CD4-positive, alpha-beta T cell (primary cell): ENCODE results near the gene NNT. TPM values are rescaled to one million over a fixed set of nuclear protein-coding genes. Genes with fewer than 3 reads are reported as not detected.
"Not testable (repeated sequence)": the region's sequence is repeated elsewhere in the genome, so short reads cannot be mapped to it uniquely, and the experiment has no call there.

ENCODE experiments used
- ATAC-seq: fragments of 200-7000 bp; cut with Tn5 transposase; one replicate; pipeline ENCODE4 v1.10.0; 2022; ENCODE audit warnings: mild to moderate bottlenecking; ENCODE audit not compliant: poor library complexity
- CTCF ChIA-PET: fragments of 350-600 bp; sonication (Branson Sonifier 250); formaldehyde crosslinking; loops from one replicate; lab custom pipeline; 2021; ENCODE audit warnings: antibody characterized with exemption, inconsistent platforms; lab: Charles Lee
- POLR2A ChIA-PET: fragments of 350-600 bp; sonication (Branson Sonifier 250); formaldehyde crosslinking; loops from one replicate; lab custom pipeline; 2021; ENCODE audit warnings: antibody characterized with exemption, inconsistent platforms; lab: Charles Lee
- DNase-seq, 14 experiments: peaks; one replicate each; pipeline ENCODE4 v3.0.0-alpha.2; 2013 to 2020; ENCODE audit warnings: mixed read lengths in 2 of 14
- H3K27ac ChIP-seq, 2 donors: one replicate each; pipeline versions ENCODE4 v1.5.1 to v1.7.0; 2013; ENCODE audit warnings: low read length in 2 of 2, low read depth in 1 of 2, mild to moderate bottlenecking in 1 of 2
- H3K27me3 ChIP-seq, 2 experiments: 1 replicate in 1 of 2; 2 replicates in 1 of 2; pipeline versions ENCODE4 v1.6.1 to v1.7.0; 2013; ENCODE audit warnings: low read length in 2 of 2, control low read depth in 1 of 2, mild to moderate bottlenecking in 1 of 2, moderate library complexity in 1 of 2; ENCODE audit not compliant: insufficient read depth in 2 of 2, control insufficient read depth in 1 of 2
- H3K36me3 ChIP-seq: one replicate; pipeline ENCODE4 v1.6.1; 2013; ENCODE audit warnings: low read length, control low read depth; ENCODE audit not compliant: insufficient read depth
- H3K4me1 ChIP-seq: one replicate; pipeline ENCODE4 v1.6.1; 2013; ENCODE audit warnings: low read length, control low read depth; ENCODE audit not compliant: insufficient read depth
- H3K4me3 ChIP-seq: one replicate; pipeline ENCODE4 v1.5.1; 2013; ENCODE audit warnings: mild to moderate bottlenecking, low read length, moderate library complexity
- H3K9me3 ChIP-seq, 2 experiments: 1 replicate in 1 of 2; 2 replicates in 1 of 2; pipeline versions ENCODE4 v1.6.1 to v1.7.0; 2013; ENCODE audit warnings: low read length in 2 of 2, mild to moderate bottlenecking in 2 of 2, control low read depth in 1 of 2, moderate library complexity in 1 of 2; ENCODE audit not compliant: control insufficient read depth in 1 of 2, insufficient read depth in 1 of 2
- H3K27ac Mint-ChIP-seq: one replicate; pipeline ENCODE4 v1.8.0; 2020; ENCODE audit warnings: mixed read lengths
- H3K27me3 Mint-ChIP-seq: one replicate; pipeline ENCODE4 v1.8.0; 2021; ENCODE audit warnings: mixed read lengths
- H3K36me3 Mint-ChIP-seq: one replicate; pipeline ENCODE4 v1.8.0; 2021; ENCODE audit warnings: low read depth, mixed read lengths
- H3K4me1 Mint-ChIP-seq: one replicate; pipeline ENCODE4 v1.8.0; 2021; ENCODE audit warnings: low read depth, mixed read lengths
- H3K4me3 Mint-ChIP-seq: one replicate; pipeline ENCODE4 v1.8.0; 2020; ENCODE audit warnings: mild to moderate bottlenecking, mixed read lengths
- H3K9me3 Mint-ChIP-seq: one replicate; pipeline ENCODE4 v1.8.0; 2020; ENCODE audit warnings: mixed read lengths
- intact Hi-C, 2 experiments: fragments of 100-400 bp; cut with DNase I in 1 of 2; cut with micrococcal nuclease in 1 of 2; formaldehyde crosslinking; loops; one replicate each; pipeline versions ENCODE4 v1.15.1 to v1.9.0; 2023 to 2025; cut with DNase I, micrococcal nuclease
- total RNA-seq, 174 experiments: library from RNA in 2 of 174; stranded (reverse) in 2 of 174; gene quantifications; one replicate each; pipeline ENCODE4 v1.2.3 and lab custom pipeline; 2021 to 2026
- TF ChIP-seq, protein P1 (sequence below): fragments of 200-600 bp; IDR thresholded peaks from one replicate; pipeline ENCODE4 v1.8.0; 2022; ENCODE audit warnings: antibody characterized with exemption, mild to moderate bottlenecking

NNT gene
- total RNA-seq, 2 experiments from 2014 or later: 22.3 to 23.5 TPM

DNA sequence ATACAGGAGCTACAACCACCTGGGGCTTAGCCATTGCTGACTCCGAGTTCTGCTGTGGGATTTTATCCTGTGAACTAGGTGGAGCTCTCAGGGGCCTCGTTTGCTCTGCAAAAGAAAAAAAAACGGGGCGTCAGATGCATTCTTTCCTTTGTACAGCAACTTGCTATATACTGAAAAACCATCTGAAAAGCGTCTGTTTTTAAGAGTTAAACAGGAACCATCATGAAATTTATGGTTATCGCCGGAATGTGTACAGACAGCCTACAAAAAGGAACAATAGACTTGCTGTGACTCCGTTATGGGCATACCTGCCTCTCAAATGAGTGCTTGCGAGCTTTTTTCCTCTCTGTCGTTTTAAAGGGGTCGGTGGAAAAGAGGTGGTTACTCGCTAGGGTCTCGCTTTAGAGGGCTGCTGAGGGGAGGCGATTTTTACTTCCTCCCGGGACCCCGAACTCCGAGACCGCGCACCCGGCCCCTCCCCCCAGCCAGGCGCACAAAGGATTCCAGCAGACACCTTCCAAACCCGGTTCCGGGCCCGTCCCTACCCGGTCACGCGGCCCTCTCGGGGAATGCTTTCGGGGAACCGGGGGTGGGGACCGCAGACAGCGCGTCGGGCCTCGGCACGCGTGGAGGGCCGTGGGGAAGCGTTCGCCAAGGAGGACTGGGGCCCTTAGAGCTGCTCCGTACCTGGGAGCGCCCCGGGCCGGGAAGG lies 46.9 kb upstream of the NNT start:
- peaks cover 27% of the 10 kb centered on the region for H3K4me1 ChIP-seq
- H3K36me3 ChIP-seq: peaks cover 34% of the 10 kb centered on the region
- POLR2A ChIA-PET: interaction anchor here (0.6 to 10.5 kb wide), 13 partner anchors 10 to 1652 kb away, joined by 3 to 163 read pairs (median 3); partner anchors contain the start of genes NNT, RIMOC1 and TMEM267
- ATAC-seq: peak; percentile 27
- Mint-ChIP-seq H3K36me3 (peaks cover 6% of the 10 kb centered on the region), H3K4me1 (peaks cover 6% of the 10 kb centered on the region), H3K27me3 (peaks cover 4% of the 10 kb centered on the region), H3K27ac (no peak overlapping the region), H3K9me3 (no peaks in the 10 kb centered on the region), H3K4me3 (peak overlapping the region; percentile 97)
- TF ChIP-seq, protein P1, sequence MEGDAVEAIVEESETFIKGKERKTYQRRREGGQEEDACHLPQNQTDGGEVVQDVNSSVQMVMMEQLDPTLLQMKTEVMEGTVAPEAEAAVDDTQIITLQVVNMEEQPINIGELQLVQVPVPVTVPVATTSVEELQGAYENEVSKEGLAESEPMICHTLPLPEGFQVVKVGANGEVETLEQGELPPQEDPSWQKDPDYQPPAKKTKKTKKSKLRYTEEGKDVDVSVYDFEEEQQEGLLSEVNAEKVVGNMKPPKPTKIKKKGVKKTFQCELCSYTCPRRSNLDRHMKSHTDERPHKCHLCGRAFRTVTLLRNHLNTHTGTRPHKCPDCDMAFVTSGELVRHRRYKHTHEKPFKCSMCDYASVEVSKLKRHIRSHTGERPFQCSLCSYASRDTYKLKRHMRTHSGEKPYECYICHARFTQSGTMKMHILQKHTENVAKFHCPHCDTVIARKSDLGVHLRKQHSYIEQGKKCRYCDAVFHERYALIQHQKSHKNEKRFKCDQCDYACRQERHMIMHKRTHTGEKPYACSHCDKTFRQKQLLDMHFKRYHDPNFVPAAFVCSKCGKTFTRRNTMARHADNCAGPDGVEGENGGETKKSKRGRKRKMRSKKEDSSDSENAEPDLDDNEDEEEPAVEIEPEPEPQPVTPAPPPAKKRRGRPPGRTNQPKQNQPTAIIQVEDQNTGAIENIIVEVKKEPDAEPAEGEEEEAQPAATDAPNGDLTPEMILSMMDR: no peak
- peak overlapping the region; percentile 55 to 85 for H3K27ac ChIP-seq
- H3K4me3 ChIP-seq: peak overlapping the region; percentile 96
- no peaks in the 10 kb centered on the region for H3K9me3 ChIP-seq
- CTCF ChIA-PET: interaction anchor here (1.0 to 2.7 kb wide), 4 partner anchors 41 to 72 kb away, joined by 3 to 25 read pairs (median 4); partner anchors contain the start of genes C5orf34, NNT and TMEM267
- intact Hi-C loops: loop anchor here (1.0 to 10.0 kb wide), 7 partner anchors 41 to 1251 kb away; partner anchors contain the start of genes HMGCS1 (in 2 of the 2), C5orf34 (in 1 of the 2), MRPS30 (in 1 of the 2) and NNT (in 1 of the 2)
- no peaks in the 10 kb centered on the region for H3K27me3 ChIP-seq
- DNase-seq: peak in 13 of 14 experiments; percentile 9 to 73 (median 37)

DNA sequence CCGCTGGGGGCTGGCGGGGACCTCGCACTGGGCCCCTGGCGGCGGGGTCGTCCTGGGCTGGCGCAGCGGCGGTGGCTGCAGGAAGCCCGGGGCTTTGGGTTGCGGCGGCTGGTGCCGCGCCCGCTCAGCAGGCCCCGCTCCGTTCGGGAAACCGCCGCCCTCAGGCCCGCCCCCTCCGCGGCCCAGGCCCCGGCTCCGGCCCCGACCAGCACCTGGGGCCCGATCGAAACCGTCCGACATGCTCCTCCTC lies 46.4 kb upstream of the NNT start:
- ChIA-PET CTCF (interaction anchor here (1.0 to 2.7 kb wide), 3 partner anchors 41 to 73 kb away, joined by 3 to 25 read pairs (median 3); partner anchors contain the start of genes C5orf34, NNT and TMEM267), POLR2A (interaction anchor here (0.6 to 10.5 kb wide), 7 partner anchors 47 to 563 kb away, joined by 3 to 163 read pairs (median 4); partner anchors contain the start of genes NNT and TMEM267)
- Histone ChIP-seq H3K36me3 (peaks cover 32% of the 10 kb centered on the region), H3K27ac (peak overlapping the region; percentile 55 to 85), H3K4me1 (peaks cover 27% of the 10 kb centered on the region), H3K4me3 (peak overlapping the region; percentile 96)
- not testable (repeated sequence) for H3K36me3 Mint-ChIP-seq, H3K27me3 Mint-ChIP-seq, H3K4me1 Mint-ChIP-seq, H3K9me3 ChIP-seq, DNase-seq, H3K27me3 ChIP-seq, H3K9me3 Mint-ChIP-seq, ATAC-seq
- intact Hi-C loops: loop anchor here (1.0 to 10.0 kb wide), 7 partner anchors 42 to 1251 kb away; partner anchors contain the start of genes HMGCS1 (in 2 of the 2), C5orf34 (in 1 of the 2), MRPS30 (in 1 of the 2) and NNT (in 1 of the 2)
- peak overlapping the region; percentile 94 for H3K27ac Mint-ChIP-seq
- H3K4me3 Mint-ChIP-seq: peak overlapping the region; percentile 66

DNA sequence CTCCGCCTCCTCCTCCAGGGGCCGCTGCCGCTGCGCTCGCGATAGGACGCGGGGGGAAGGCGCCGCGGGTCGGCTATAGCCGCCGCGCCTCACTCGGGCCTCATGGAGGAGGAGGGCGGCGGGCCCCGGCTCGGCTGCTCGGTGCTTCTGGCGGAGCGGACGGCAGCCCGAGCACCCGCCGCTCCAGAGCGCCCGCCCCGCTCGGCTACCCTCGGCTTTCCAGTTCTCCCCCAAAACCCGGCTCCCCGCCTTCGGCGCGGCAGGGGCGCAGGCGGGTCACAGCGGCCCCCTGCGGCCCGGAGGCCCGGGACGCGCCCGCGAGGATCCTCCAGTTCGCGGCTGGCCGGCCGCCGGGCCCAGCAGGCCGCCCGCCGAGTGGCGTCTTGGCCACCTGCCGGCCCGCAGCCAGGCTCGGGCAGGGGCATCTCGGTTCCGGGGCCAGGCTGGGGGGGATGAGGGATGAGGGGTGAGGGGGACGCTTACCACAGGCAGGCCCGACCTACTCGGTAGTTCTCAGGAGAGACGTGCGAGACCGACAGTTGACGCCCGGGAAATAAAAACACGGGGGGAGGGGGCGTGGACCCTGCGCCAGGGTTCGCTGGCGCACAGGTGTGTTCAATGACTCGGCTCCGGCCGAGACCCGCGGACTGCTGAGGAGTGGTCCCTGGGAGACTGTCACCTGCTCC lies 46.0 kb upstream of the NNT start, which contains the start of gene PAIP1:
PAIP1 (minus strand) TSS at position 221 of the 686 bp plus-strand sequence. CDS start 231 bp downstream, outside the sequence.
- Histone ChIP-seq H3K9me3 (no peaks in the 10 kb centered on the region), H3K4me3 (peak within 1 kb of the TSS; percentile 96), H3K27me3 (no peaks in the 10 kb centered on the region), H3K36me3 (peaks cover 29% of the 10 kb centered on the region), H3K4me1 (peaks cover 27% of the 10 kb centered on the region), H3K27ac (peak within 1 kb of the TSS; percentile 85 to 89)
- CTCF ChIA-PET: interaction anchor here (1.0 to 2.7 kb wide), 5 partner anchors 42 to 73 kb away, joined by 3 to 25 read pairs (median 3); partner anchors contain the start of genes C5orf34, NNT and TMEM267
- intact Hi-C loops: loop anchor here (1.0 to 10.0 kb wide), 8 partner anchors 42 to 1250 kb away; partner anchors contain the start of genes HMGCS1 (in 2 of the 2), C5orf34 (in 1 of the 2), MRPS30 (in 1 of the 2) and NNT (in 1 of the 2)
- no peaks in the 10 kb centered on the region for H3K9me3 Mint-ChIP-seq
- POLR2A ChIA-PET: interaction anchor here (0.6 to 10.5 kb wide), 10 partner anchors 11 to 563 kb away, joined by 3 to 163 read pairs (median 4); partner anchors contain the start of genes HMGCS1, NNT, TMEM267 and ZNF131
- TF ChIP-seq, protein P1: peak; percentile 59
- peak; percentile 82 for ATAC-seq
- peak within 1 kb of the TSS; percentile 94 for H3K27ac Mint-ChIP-seq
- peaks cover 6% of the 10 kb centered on the region for H3K4me1 Mint-ChIP-seq
- H3K27me3 Mint-ChIP-seq: peaks cover 11% of the 10 kb centered on the region
- peaks cover 6% of the 10 kb centered on the region for H3K36me3 Mint-ChIP-seq
- H3K4me3 Mint-ChIP-seq: peak within 1 kb of the TSS; percentile 97
- DNase-seq: peak; percentile 65 to 93 (median 78)
